DOHH2 (cell line): ENCODE data around the gene ADAM19.
A peak's percentile ranks its signal among the peaks of the same experiment; 100 is the strongest.
"Not testable (repeated sequence)": the region's sequence is repeated elsewhere in the genome, so short reads cannot be mapped to it uniquely, and the experiment has no call there.

Experiments used
- H3F3A ChIP-seq: fragments of 200-600 bp; sonication (generic), shearing (Covaris generic); 2 replicates; pipeline ENCODE4 v1.6.0; 2016; ENCODE audit warnings: antibody characterized with exemption, mild to moderate bottlenecking; ENCODE audit not compliant: control insufficient read depth, insufficient read depth
- H3K27ac ChIP-seq: fragments of 200-600 bp; sonication (generic); 2 replicates; pipeline ENCODE4 v1.5.1; 2014; ENCODE audit warnings: low read depth, mild to moderate bottlenecking, low read length, moderate library complexity
- H3K27me3 ChIP-seq: fragments of 200-600 bp; sonication (generic); 2 replicates; pipeline ENCODE4 v1.6.1; 2014; ENCODE audit warnings: mild to moderate bottlenecking, low read length, mixed read lengths; ENCODE audit not compliant: control insufficient read depth
- H3K36me3 ChIP-seq: fragments of 200-600 bp; sonication (generic); 2 replicates; pipeline ENCODE4 v1.6.1; 2014; ENCODE audit warnings: mild to moderate bottlenecking, low read length, moderate library complexity, mixed read lengths; ENCODE audit not compliant: control insufficient read depth
- H3K4me1 ChIP-seq: fragments of 200-600 bp; sonication (generic); 2 replicates; pipeline ENCODE4 v1.6.1; 2014; ENCODE audit warnings: mild to moderate bottlenecking, low read length, mixed read lengths; ENCODE audit not compliant: control insufficient read depth
- H3K4me2 ChIP-seq: fragments of 200-600 bp; sonication (generic); 2 replicates; pipeline ENCODE4 v1.6.0; 2014; ENCODE audit warnings: mild to moderate bottlenecking, low read length, moderate library complexity
- H3K4me3 ChIP-seq: fragments of 200-600 bp; sonication (generic); 2 replicates; pipeline ENCODE4 v1.5.1; 2014; ENCODE audit warnings: mild to moderate bottlenecking, low read length, mixed read lengths
- H3K79me2 ChIP-seq: fragments of 200-600 bp; sonication (generic); 2 replicates; pipeline ENCODE4 v1.6.1; 2014; ENCODE audit warnings: mild to moderate bottlenecking, low read length, mixed read lengths; ENCODE audit not compliant: control insufficient read depth
- H3K9me2 ChIP-seq: fragments of 200-600 bp; sonication (generic); replicated peaks from 2 replicates; pipeline ENCODE4 v1.6.1; 2014; ENCODE audit warnings: mild to moderate bottlenecking, low read length, mixed read lengths; ENCODE audit not compliant: control insufficient read depth
- H3K9me3 ChIP-seq: fragments of 200-600 bp; sonication (generic); 2 replicates; pipeline ENCODE4 v1.6.1; 2014; ENCODE audit warnings: antibody characterized with exemption, low read length, mixed read lengths; ENCODE audit not compliant: control insufficient read depth, insufficient read depth
- H4K20me1 ChIP-seq: fragments of 200-600 bp; sonication (generic); 2 replicates; pipeline ENCODE4 v1.6.0; 2014; ENCODE audit warnings: low read depth, mild to moderate bottlenecking, antibody characterized with exemption, low read length, moderate library complexity; ENCODE audit not compliant: control insufficient read depth, insufficient read depth
- EZH2phosphoT487 ChIP-seq: fragments of 200-600 bp; sonication (generic); IDR thresholded peaks from 2 replicates; pipeline ENCODE4 v1.6.1; 2017; ENCODE audit warnings: borderline replicate concordance, mild to moderate bottlenecking, antibody characterized with exemption, low read length, moderate library complexity, mixed read lengths
- TF ChIP-seq, protein P1 (sequence below): fragments of 200-600 bp; sonication (generic); IDR thresholded peaks from one replicate; pipeline ENCODE4 v1.5.1; 2014; ENCODE audit warnings: antibody characterized with exemption, mild to moderate bottlenecking, low read depth, low read length; ENCODE audit not compliant: poor library complexity, severe bottlenecking

Gene ADAM19

GRCh38 chr5:157434096-157434495 lies 141.5 kb downstream of the ADAM19 start:
- H3K27me3 ChIP-seq: no peaks in the 10 kb centered on the region
- peaks cover 2% of the 10 kb centered on the region; the same call in 1 of the 2 replicates for H3F3A ChIP-seq
- no peak overlapping the region for H3K27ac ChIP-seq
- H3K4me3 ChIP-seq: no peak overlapping the region
- no peak for TF ChIP-seq EZH2phosphoT487
- H3K36me3 ChIP-seq: no peaks in the 10 kb centered on the region
- no peak overlapping the region for H3K4me2 ChIP-seq
- H3K9me2 ChIP-seq: no peaks in the 10 kb centered on the region
- H3K9me3 ChIP-seq: no peaks in the 10 kb centered on the region
- H3K79me2 ChIP-seq: no peaks in the 10 kb centered on the region
- H3K4me1 ChIP-seq: peaks cover 15% of the 10 kb centered on the region
- no peaks in the 10 kb centered on the region for H4K20me1 ChIP-seq

- H4K20me1 ChIP-seq: no peaks in the 10 kb centered on the region
- TF ChIP-seq, protein P1, sequence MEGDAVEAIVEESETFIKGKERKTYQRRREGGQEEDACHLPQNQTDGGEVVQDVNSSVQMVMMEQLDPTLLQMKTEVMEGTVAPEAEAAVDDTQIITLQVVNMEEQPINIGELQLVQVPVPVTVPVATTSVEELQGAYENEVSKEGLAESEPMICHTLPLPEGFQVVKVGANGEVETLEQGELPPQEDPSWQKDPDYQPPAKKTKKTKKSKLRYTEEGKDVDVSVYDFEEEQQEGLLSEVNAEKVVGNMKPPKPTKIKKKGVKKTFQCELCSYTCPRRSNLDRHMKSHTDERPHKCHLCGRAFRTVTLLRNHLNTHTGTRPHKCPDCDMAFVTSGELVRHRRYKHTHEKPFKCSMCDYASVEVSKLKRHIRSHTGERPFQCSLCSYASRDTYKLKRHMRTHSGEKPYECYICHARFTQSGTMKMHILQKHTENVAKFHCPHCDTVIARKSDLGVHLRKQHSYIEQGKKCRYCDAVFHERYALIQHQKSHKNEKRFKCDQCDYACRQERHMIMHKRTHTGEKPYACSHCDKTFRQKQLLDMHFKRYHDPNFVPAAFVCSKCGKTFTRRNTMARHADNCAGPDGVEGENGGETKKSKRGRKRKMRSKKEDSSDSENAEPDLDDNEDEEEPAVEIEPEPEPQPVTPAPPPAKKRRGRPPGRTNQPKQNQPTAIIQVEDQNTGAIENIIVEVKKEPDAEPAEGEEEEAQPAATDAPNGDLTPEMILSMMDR: peak; percentile 68
- TF ChIP-seq EZH2phosphoT487: no peak
- H3K9me3 ChIP-seq: no peaks in the 10 kb centered on the region
- no peaks in the 10 kb centered on the region for H3K9me2 ChIP-seq
- H3K27me3 ChIP-seq: no peaks in the 10 kb centered on the region
- H3K4me1 ChIP-seq: peaks cover 15% of the 10 kb centered on the region
- H3K27ac ChIP-seq: no peak overlapping the region
- no peak overlapping the region; the same call in 1 of the 2 replicates for H3K4me3 ChIP-seq
- no peaks in the 10 kb centered on the region for H3K36me3 ChIP-seq
- H3K4me2 ChIP-seq: peak overlapping the region; percentile 65
- H3K79me2 ChIP-seq: no peaks in the 10 kb centered on the region
- peaks cover 2% of the 10 kb centered on the region; the same call in 1 of the 2 replicates for H3F3A ChIP-seq
Measured at GRCh38 chr5:157431544-157432200, 143.9 kb downstream of the ADAM19 start.

- not testable (repeated sequence) for H3K4me3 ChIP-seq, H3K4me2 ChIP-seq, H3F3A ChIP-seq, H3K36me3 ChIP-seq, H3K79me2 ChIP-seq, H4K20me1 ChIP-seq, H3K9me3 ChIP-seq, H3K27ac ChIP-seq, H3K9me2 ChIP-seq, H3K27me3 ChIP-seq
- H3K4me1 ChIP-seq: peaks cover 15% of the 10 kb centered on the region
Measured at GRCh38 chr5:157429920-157430319, 145.7 kb downstream of the ADAM19 start.
